ENCODE data around the gene CASP4.

DNA sequence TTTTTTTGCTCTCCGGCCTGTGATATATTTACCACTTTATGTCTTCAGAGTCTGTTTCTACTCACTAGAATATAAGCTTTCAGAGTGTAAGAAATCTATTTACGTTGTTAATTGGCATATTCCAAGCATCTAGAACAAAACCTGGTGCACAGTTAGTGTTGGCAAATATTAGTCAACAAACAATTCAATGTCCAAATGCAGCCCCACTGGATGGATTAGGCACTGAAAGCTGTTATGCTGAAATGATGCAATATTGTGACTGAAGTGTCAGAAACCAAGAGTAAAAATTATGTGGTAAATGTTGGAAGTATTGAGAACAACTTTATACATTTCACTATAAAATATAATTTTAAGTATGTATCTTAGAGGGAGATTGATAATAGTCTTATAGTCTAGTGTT is 24.8 kb downstream of the CASP4 start:
- TF ChIP-seq EP300 (IDR thresholded peaks at IDR 0.05; ENCODE audit: low read length) (no peak), PCBP2 (IDR thresholded peaks at IDR 0.05; ENCODE audit: low read depth, low read length, poor library complexity, severe bottlenecking) (no peak), SMAD4 (CRISPR knock-in tag; conservative IDR thresholded peaks at IDR 0.05) (no peak), FOXK2 (conservative IDR thresholded peaks at IDR 0.05 in 1 of 2, IDR thresholded peaks at IDR 0.05 in 1 of 2; ENCODE audit: low read depth in 2 of 2) (no peak), ZFP36 (IDR thresholded peaks at IDR 0.05; ENCODE audit: low read depth, low read length, partially characterized antibody) (no peak)
- TF ChIP-seq, protein P1, sequence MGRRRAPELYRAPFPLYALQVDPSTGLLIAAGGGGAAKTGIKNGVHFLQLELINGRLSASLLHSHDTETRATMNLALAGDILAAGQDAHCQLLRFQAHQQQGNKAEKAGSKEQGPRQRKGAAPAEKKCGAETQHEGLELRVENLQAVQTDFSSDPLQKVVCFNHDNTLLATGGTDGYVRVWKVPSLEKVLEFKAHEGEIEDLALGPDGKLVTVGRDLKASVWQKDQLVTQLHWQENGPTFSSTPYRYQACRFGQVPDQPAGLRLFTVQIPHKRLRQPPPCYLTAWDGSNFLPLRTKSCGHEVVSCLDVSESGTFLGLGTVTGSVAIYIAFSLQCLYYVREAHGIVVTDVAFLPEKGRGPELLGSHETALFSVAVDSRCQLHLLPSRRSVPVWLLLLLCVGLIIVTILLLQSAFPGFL (CRISPR knock-in tag; IDR thresholded peaks at IDR 0.05), result no peak
- TF ChIP-seq, protein P2, sequence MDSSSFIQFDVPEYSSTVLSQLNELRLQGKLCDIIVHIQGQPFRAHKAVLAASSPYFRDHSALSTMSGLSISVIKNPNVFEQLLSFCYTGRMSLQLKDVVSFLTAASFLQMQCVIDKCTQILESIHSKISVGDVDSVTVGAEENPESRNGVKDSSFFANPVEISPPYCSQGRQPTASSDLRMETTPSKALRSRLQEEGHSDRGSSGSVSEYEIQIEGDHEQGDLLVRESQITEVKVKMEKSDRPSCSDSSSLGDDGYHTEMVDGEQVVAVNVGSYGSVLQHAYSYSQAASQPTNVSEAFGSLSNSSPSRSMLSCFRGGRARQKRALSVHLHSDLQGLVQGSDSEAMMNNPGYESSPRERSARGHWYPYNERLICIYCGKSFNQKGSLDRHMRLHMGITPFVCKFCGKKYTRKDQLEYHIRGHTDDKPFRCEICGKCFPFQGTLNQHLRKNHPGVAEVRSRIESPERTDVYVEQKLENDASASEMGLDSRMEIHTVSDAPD (CRISPR knock-in tag; IDR thresholded peaks at IDR 0.05), result no peak
- TF ChIP-seq, protein P3, sequence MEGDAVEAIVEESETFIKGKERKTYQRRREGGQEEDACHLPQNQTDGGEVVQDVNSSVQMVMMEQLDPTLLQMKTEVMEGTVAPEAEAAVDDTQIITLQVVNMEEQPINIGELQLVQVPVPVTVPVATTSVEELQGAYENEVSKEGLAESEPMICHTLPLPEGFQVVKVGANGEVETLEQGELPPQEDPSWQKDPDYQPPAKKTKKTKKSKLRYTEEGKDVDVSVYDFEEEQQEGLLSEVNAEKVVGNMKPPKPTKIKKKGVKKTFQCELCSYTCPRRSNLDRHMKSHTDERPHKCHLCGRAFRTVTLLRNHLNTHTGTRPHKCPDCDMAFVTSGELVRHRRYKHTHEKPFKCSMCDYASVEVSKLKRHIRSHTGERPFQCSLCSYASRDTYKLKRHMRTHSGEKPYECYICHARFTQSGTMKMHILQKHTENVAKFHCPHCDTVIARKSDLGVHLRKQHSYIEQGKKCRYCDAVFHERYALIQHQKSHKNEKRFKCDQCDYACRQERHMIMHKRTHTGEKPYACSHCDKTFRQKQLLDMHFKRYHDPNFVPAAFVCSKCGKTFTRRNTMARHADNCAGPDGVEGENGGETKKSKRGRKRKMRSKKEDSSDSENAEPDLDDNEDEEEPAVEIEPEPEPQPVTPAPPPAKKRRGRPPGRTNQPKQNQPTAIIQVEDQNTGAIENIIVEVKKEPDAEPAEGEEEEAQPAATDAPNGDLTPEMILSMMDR (IDR thresholded peaks at IDR 0.05 in 2 of 3, conservative IDR thresholded peaks at IDR 0.05 in 1 of 3; ENCODE audit: insufficient read depth in 2 of 3, low read depth in 1 of 3, low read length in 3 of 3), result no peak
- TF ChIP-seq, protein P4, sequence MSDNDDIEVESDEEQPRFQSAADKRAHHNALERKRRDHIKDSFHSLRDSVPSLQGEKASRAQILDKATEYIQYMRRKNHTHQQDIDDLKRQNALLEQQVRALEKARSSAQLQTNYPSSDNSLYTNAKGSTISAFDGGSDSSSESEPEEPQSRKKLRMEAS (CRISPR knock-in tag; IDR thresholded peaks at IDR 0.05), result no peak

All from K562 (cell line).